Measurements from ENCODE around the gene NT5C3A.
A peak's percentile ranks its signal among the peaks of the same experiment; 100 is the strongest.
"Not testable (repeated sequence)": the region's sequence is repeated elsewhere in the genome, so short reads cannot be mapped to it uniquely, and the experiment has no call there.

Gene NT5C3A

GRCh38 chr7:33062023-33062781 is at the start of gene NT5C3A:
Gene NT5C3A, minus strand, starts transcription at chr7:33062776. Its CDS starts 71 bp downstream, at chr7:33062705.
- peak; percentile 65 for DNase-seq (ENCODE audit: low read depth)

DNA sequence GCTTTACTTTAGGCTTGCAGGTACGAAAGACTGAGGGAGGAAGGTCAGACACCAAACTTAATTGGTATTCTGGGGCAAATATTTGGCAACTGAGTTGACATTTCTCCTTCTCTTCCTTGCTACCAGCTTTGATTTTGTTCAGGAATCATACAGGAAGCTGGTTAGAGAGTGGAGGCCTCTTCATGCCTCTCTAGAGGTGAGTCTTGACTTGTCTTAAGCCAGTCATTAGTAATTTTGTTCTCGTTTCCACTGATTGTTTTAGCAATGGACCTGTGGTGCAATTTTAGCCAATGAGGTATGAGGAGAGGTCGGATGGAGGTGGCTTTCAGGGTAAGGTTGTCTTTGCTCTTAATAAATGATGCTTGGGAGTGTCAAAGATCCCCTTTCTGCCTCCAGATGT is 49.0 kb upstream of the NT5C3A start:
- DNase-seq (ENCODE audit: low read depth) = no peak

- peak; percentile 77 for DNase-seq (ENCODE audit: low read depth)
Observed at GRCh38 chr7:33109758-33110238, 47.2 kb upstream of the NT5C3A start.

- peak; percentile 78 for DNase-seq (ENCODE audit: low read depth)
Observed at GRCh38 chr7:33109005-33109757, 46.6 kb upstream of the NT5C3A start, which contains the start of gene RP9. Gene RP9, minus strand, starts transcription at chr7:33109404. Its CDS starts 32 bp downstream, at chr7:33109372.

DNA sequence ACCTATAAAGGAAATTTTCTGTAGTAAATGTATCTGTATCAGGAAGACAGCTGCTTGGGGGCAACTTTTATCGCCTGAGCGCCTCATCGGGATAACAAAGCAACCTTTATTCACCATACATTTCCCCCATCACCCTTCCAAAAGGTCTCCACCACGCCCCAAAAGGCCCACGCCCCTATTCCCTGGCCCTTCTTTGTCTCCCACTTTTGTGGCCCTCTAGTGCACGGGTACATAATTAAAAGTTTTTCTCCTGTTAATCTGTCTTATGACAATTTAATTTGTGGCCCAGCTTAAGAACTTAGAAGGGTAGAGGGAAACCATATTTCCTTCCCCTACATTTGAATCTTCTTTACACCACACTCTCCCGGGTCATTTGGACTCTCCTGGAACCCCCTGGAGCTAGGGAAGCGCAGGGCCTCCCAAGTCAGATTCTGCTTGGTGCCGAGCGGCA is 46.0 kb upstream of the NT5C3A start:
- DNase-seq (ENCODE audit: low read depth) = peak; percentile 59

- DNase-seq (ENCODE audit: low read depth) = peak; percentile 74
Observed at GRCh38 chr7:33107136-33108066, 44.8 kb upstream of the NT5C3A start.

GRCh38 chr7:33101906-33102305 is 39.3 kb upstream of the NT5C3A start:
- no peak for DNase-seq (ENCODE audit: low read depth)

DNA sequence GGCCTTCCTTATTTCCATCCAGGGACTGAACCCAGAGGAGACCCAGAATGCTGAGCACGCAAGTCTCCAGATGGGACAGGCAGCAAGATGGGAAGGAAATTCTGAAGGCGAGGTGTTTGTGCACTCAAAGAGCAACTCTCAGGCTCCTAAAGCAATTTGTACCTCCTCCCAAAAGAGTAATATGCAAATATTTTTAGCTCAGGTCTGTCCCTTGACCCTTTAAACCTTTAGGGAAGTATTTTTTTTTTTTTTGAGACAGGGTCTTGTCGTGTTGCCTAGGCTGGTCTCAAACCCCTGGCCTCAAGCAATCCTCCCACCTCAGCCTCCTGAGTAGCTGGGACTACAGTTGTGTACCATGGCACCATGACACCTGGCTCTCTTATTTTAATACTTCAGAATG is 38.2 kb upstream of the NT5C3A start:
- DNase-seq (ENCODE audit: low read depth) = no peak

GRCh38 chr7:33099154-33099940 is 36.8 kb upstream of the NT5C3A start:
- DNase-seq (ENCODE audit: low read depth) = no peak

DNA sequence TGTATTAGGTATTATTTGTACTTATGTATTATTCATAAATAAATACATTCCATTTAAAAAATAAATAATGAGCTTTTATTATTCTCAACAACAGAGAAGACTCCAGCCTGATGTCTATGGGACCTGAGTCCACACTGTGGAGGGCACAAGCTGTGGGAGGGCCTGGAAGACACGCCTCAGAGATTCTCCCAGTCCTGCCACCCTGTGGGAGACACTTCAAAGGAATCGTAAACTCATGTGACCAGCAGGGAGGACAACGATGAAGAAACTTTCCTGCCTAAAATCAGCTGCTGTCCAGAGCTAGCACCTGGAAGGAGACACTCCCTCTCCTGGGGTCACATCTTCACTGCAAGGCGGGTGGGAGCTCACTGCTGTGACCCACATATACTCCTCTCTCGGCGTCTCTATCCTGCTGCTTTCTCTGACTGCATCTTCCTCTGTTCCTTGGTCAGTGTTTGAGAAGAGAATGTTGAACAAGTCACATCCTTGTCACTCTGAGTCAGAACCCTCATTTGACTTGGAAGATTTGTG is 32.2 kb upstream of the NT5C3A start:
- DNase-seq (ENCODE audit: low read depth) = not testable (repeated sequence)

GRCh38 chr7:33093266-33093665 is 30.7 kb upstream of the NT5C3A start:
- no peak for DNase-seq (ENCODE audit: low read depth)

DNA sequence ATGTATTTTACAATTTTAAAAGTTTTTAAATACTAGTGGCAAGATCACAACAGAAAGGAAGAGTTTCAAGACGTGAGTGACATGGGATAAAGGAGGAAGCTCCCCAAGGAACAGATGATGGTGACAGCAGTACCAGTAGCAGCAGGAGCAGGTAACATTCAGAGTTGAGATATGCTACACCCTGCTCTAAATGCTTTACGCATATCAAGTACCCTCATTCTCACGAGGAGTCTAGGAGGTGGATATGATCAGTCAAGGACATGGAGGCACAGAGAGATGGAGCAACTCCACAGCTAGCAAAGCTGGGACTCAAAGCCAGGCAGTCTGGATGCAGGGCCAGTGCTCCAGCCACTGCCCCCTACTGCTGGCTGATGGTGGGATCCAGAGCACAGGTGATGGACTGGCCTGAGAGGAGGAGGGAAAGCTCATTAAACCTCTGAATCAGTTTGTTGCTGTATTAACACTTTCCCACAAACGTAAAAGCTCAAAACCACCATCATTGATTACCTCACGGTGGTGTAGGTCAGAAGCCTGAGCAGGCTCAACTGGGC is 29.1 kb upstream of the NT5C3A start:
- DNase-seq (ENCODE audit: low read depth) = no peak

DNA sequence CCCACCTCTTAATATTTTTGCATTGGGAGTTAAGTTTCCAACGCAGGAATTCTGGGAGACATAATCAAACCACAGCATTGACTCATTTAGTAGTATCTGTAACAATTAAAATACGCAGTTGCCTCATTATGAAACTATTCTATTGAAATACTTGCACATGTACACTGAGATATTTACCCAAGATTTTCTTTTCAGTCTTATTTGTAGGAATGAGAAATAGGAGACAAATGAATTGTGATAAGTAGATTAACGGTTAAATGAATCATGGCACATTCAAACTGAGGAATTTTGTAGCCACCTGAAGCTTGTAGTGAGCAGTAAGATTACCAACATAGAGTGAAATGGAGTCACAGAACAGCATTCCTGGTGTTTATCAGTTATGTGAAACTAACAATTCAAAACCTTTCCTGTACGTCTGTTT is 28.5 kb upstream of the NT5C3A start:
- DNase-seq (ENCODE audit: low read depth) = peak; percentile 70

GRCh38 chr7:33089142-33089541 is 26.6 kb upstream of the NT5C3A start:
- no peak for DNase-seq (ENCODE audit: low read depth)

DNA sequence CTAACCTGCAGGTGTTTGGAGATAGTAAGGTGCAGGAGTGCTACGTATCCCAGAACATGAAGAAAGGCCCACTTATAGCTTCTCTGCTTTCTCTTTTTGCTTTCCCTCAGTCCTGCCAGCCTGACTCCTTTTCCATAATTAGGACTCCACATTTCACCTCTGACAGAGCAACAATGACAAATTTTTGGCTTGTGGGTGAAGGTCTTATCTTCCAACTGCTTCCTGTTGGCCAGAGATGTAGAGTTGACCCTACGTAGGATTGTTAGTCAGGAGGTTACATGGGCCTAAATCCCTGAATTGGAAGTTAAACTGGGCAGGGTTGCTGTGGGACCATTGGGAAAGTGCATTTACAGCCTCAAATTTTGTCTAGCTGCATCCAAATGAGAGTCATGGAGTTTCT is 25.3 kb upstream of the NT5C3A start:
- DNase-seq (ENCODE audit: low read depth) = no peak

DNA sequence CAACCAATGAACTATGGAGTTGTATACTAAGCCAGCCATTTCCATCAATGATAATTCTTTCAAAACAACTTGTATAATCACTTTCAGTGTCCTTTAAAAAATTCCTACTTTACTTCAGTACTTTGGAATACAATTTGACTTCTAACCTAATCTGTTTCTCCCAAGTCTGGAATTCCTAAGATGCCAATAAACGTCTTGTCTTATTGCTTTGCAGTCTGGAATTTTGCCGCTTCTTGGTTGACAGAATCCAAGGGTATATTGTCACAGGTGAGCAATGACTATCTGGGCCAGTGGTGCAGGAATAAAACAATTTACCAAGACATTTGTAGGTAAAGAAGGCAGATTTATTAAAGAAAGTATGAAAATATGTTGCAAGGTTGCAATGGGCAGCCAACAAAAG is 24.8 kb upstream of the NT5C3A start:
- no peak for DNase-seq (ENCODE audit: low read depth)

GRCh38 chr7:33079763-33080690 is 17.5 kb upstream of the NT5C3A start:
- no peak for DNase-seq (ENCODE audit: low read depth)

DNA sequence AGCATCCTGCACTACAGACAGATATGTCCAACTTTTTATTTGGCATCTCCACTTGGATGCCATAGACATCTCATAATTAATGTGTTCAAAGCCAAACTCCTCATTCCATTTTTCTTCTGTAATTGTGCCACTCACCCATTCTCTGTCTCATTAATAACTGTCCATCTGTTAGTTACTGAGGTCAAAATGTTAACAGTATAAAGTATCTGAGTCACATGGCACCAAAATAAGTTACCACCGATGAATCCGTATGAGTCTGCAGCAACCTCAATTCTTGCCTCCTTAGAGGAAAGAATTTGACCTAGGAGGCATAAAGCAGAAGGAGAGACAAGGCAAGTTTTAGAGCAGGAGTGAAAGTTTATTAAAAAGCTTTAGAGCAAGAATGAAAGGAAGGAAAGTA is 16.5 kb upstream of the NT5C3A start:
- no peak for DNase-seq (ENCODE audit: low read depth)

- no peak for DNase-seq (ENCODE audit: low read depth)
Observed at GRCh38 chr7:33076737-33077136, 14.2 kb upstream of the NT5C3A start.

All from ELR (cell line).